Calu3 (cell line): ENCODE data around the gene BRDT. TPM values are rescaled to one million over a fixed set of nuclear protein-coding genes. Genes with fewer than 3 reads are reported as not detected.

Experiments
- BruUV-seq: library from RNA; stranded (reverse); fragments of 400-500 nt; replicated peaks from 2 replicates; lab custom pipeline; 2021; lab: Mats Ljungman, UMichigan
- CTCF ChIA-PET: fragments of 300-600 bp; sonication (Branson Sonifier 250); formaldehyde crosslinking; loops from one replicate; lab custom pipeline; 2022; ENCODE audit warnings: antibody characterized with exemption; lab: Charles Lee
- DNase-seq: peaks from one replicate; pipeline ENCODE4 v3.0.0; 2022
- H3K27ac Mint-ChIP-seq: one replicate; pipeline ENCODE4 v1.8.0; 2022; ENCODE audit warnings: mixed read lengths; ENCODE audit not compliant: unreplicated experiment
- H3K27me3 Mint-ChIP-seq: one replicate; pipeline ENCODE4 v1.8.0; 2022; ENCODE audit warnings: mixed read lengths; ENCODE audit not compliant: unreplicated experiment
- H3K36me3 Mint-ChIP-seq: one replicate; pipeline ENCODE4 v1.8.0; 2022; ENCODE audit warnings: mild to moderate bottlenecking, moderate library complexity, mixed read lengths; ENCODE audit not compliant: insufficient read depth, unreplicated experiment
- H3K4me1 Mint-ChIP-seq: one replicate; pipeline ENCODE4 v1.8.0; 2022; ENCODE audit warnings: mild to moderate bottlenecking, low read depth, mixed read lengths; ENCODE audit not compliant: unreplicated experiment
- H3K4me3 Mint-ChIP-seq: one replicate; pipeline ENCODE4 v1.8.0; 2022; ENCODE audit warnings: mild to moderate bottlenecking, low read depth, moderate library complexity, mixed read lengths; ENCODE audit not compliant: unreplicated experiment
- H3K9me3 Mint-ChIP-seq: one replicate; pipeline ENCODE4 v1.8.0; 2022; ENCODE audit warnings: low read depth, mixed read lengths; ENCODE audit not compliant: unreplicated experiment
- CTCF ChIP-seq: fragments of 200-600 bp; IDR thresholded peaks from one replicate; pipeline ENCODE4 v1.8.0; 2022; ENCODE audit warnings: antibody characterized with exemption; ENCODE audit not compliant: unreplicated experiment
- intact Hi-C: fragments of 100-400 bp; cut with micrococcal nuclease; formaldehyde crosslinking; loops from one replicate; pipeline ENCODE4 v1.10.0; 2022; ENCODE audit not compliant: unreplicated experiment
- total RNA-seq: library from RNA; stranded (reverse); gene quantifications from 2 replicates; pipeline ENCODE4 v1.2.3, GENCODE V29; 2022

The BRDT gene
- total RNA-seq, 1 experiment from 2014 or later = not detected

GRCh38 chr1:91979383-91979782, 30.2 kb downstream of the BRDT start:
- DNase-seq = no peak
- H3K27me3 Mint-ChIP-seq = no peaks in the 10 kb centered on the region
- H3K9me3 Mint-ChIP-seq = no peaks in the 10 kb centered on the region
- no peak overlapping the region for H3K27ac Mint-ChIP-seq
- BruUV-seq = no TSS peak
- H3K36me3 Mint-ChIP-seq = no peaks in the 10 kb centered on the region
- TF ChIP-seq CTCF = no peak
- no peak overlapping the region for H3K4me3 Mint-ChIP-seq
- CTCF ChIA-PET = interaction anchor here (0.5 kb wide), 1 partner anchor 778 kb away, joined by 7 read pairs; no protein-coding TSS in a partner anchor
- no peaks in the 10 kb centered on the region for H3K4me1 Mint-ChIP-seq
- intact Hi-C loops = no loop called here

- BruUV-seq = no TSS peak
- no peaks in the 10 kb centered on the region for H3K9me3 Mint-ChIP-seq
- no peaks in the 10 kb centered on the region for H3K4me1 Mint-ChIP-seq
- TF ChIP-seq CTCF = no peak
- intact Hi-C loops = no loop called here
- no peaks in the 10 kb centered on the region for H3K27me3 Mint-ChIP-seq
- H3K4me3 Mint-ChIP-seq = no peak overlapping the region
- H3K36me3 Mint-ChIP-seq = no peaks in the 10 kb centered on the region
- DNase-seq = no peak
- CTCF ChIA-PET = no interaction called here
- H3K27ac Mint-ChIP-seq = no peak overlapping the region
Observed at GRCh38 chr1:91980663-91981062, 31.5 kb downstream of the BRDT start.

- no peaks in the 10 kb centered on the region for H3K27me3 Mint-ChIP-seq
- no peak overlapping the region for H3K4me3 Mint-ChIP-seq
- H3K4me1 Mint-ChIP-seq = no peaks in the 10 kb centered on the region
- H3K36me3 Mint-ChIP-seq = no peaks in the 10 kb centered on the region
- TF ChIP-seq CTCF = no peak
- CTCF ChIA-PET = no interaction called here
- intact Hi-C loops = no loop called here
- H3K27ac Mint-ChIP-seq = no peak overlapping the region
- no TSS peak for BruUV-seq
- DNase-seq = no peak
- H3K9me3 Mint-ChIP-seq = no peaks in the 10 kb centered on the region
Observed at GRCh38 chr1:91981996-91982609, 32.9 kb downstream of the BRDT start.

- TF ChIP-seq CTCF = no peak
- H3K9me3 Mint-ChIP-seq = no peaks in the 10 kb centered on the region
- no peaks in the 10 kb centered on the region for H3K27me3 Mint-ChIP-seq
- no peak overlapping the region for H3K4me3 Mint-ChIP-seq
- intact Hi-C loops = no loop called here
- DNase-seq = no peak
- no peaks in the 10 kb centered on the region for H3K4me1 Mint-ChIP-seq
- no peaks in the 10 kb centered on the region for H3K36me3 Mint-ChIP-seq
- no TSS peak for BruUV-seq
- CTCF ChIA-PET = interaction anchor here (0.5 to 1.0 kb wide), 2 partner anchors 20 to 76 kb away, joined by 4 read pairs; no protein-coding TSS in a partner anchor
- H3K27ac Mint-ChIP-seq = no peak overlapping the region
Observed at GRCh38 chr1:91993256-91993655, 44.1 kb downstream of the BRDT start.
